ENCODE data around the gene IFNA7.
"Not testable (repeated sequence)": the region's sequence is repeated elsewhere in the genome, so short reads cannot be mapped to it uniquely, and the experiment has no call there.

The IFNA7 gene

GRCh38 chr9:21202105-21202504 lies at the start of gene IFNA7:
Gene IFNA7, minus strand, starts transcription at chr9:21202205. Its CDS starts 40 bp downstream, at chr9:21202165.
- not testable (repeated sequence) for DNase-seq (ENCODE audit: low read depth in 2 of 2); H3K4me3 ChIP-seq (replicated peaks in 1 of 2; ENCODE audit: low read depth in 2 of 2, low read length in 2 of 2)

- DNase-seq (ENCODE audit: low read depth in 2 of 2): no peak
- TF ChIP-seq CTCF (IDR thresholded peaks at IDR 0.05; ENCODE audit: low read depth, low read length): no peak
- no peak overlapping the region for H3K4me3 ChIP-seq (replicated peaks in 1 of 2; ENCODE audit: low read depth in 2 of 2, low read length in 2 of 2)
These were observed 49.6 kb upstream of the IFNA7 start for GRCh38 chr9:21251638-21252037.

- no peak overlapping the region for H3K4me3 ChIP-seq (replicated peaks in 1 of 2; ENCODE audit: low read depth in 2 of 2, low read length in 2 of 2)
- TF ChIP-seq CTCF (IDR thresholded peaks at IDR 0.05; ENCODE audit: low read depth, low read length): no peak
- DNase-seq (ENCODE audit: low read depth in 2 of 2): no peak
These were observed 49.2 kb upstream of the IFNA7 start for GRCh38 chr9:21251190-21251589.

- DNase-seq (ENCODE audit: low read depth in 2 of 2): no peak
- TF ChIP-seq CTCF (IDR thresholded peaks at IDR 0.05; ENCODE audit: low read depth, low read length): no peak
- H3K4me3 ChIP-seq (replicated peaks in 1 of 2; ENCODE audit: low read depth in 2 of 2, low read length in 2 of 2): no peak overlapping the region
These were observed 42.8 kb upstream of the IFNA7 start for GRCh38 chr9:21244836-21245235.

GRCh38 chr9:21239911-21240310 lies 37.9 kb upstream of the IFNA7 start, which contains the start of gene IFNA14:
Gene IFNA14, minus strand, starts transcription at chr9:21240005. Its CDS starts 70 bp downstream, at chr9:21239935.
- DNase-seq (ENCODE audit: low read depth in 2 of 2): no peak
- H3K4me3 ChIP-seq (replicated peaks in 1 of 2; ENCODE audit: low read depth in 2 of 2, low read length in 2 of 2): no peak within 1 kb of the TSS
- no peak for TF ChIP-seq CTCF (IDR thresholded peaks at IDR 0.05; ENCODE audit: low read depth, low read length)

- not testable (repeated sequence) for DNase-seq (ENCODE audit: low read depth in 2 of 2); H3K4me3 ChIP-seq (replicated peaks in 1 of 2; ENCODE audit: low read depth in 2 of 2, low read length in 2 of 2)
These were observed 34.3 kb upstream of the IFNA7 start for GRCh38 chr9:21236360-21236714.

GRCh38 chr9:21235468-21236359 lies 33.7 kb upstream of the IFNA7 start:
- not testable (repeated sequence) for H3K4me3 ChIP-seq (replicated peaks in 1 of 2; ENCODE audit: low read depth in 2 of 2, low read length in 2 of 2)
- peak; percentile 62 for TF ChIP-seq CTCF (IDR thresholded peaks at IDR 0.05; ENCODE audit: low read depth, low read length)
- peak; percentile 59 to 68 for DNase-seq (ENCODE audit: low read depth in 2 of 2)

Data from cardiac fibroblast (primary cell).